NCI-H2081 (cell line): Measurements from ENCODE around the gene KRTAP10-12.

Experiments
- DNase-seq, 2 experiments: peaks; one replicate each; lab custom pipeline; 2025; lab: John Stamatoyannopoulos, UW

Gene KRTAP10-12

DNA sequence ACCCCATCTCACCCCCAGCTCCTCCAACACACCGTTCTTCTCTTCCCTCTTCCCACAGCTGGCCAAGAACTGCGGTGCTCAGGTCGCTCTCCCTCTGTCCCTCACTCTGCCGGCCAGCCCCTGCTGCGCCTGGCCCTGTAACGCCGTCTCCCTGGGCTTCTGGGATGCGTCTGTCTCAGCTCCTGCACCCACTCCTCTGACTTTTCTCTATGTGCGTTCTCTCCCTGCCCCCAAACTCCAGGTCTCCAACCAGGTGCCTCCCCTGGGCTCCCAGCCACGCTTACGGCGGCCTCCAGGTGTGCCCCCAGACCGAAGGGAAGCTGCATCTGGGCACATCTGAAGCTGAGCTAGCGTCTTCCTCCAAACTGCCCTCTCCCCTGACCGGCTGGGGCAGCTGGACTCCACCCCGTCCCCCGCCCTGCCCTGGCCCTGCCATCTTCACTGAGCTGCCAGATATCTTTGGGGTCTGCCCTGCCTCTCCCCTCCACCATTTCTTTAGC is 2.6 kb downstream of the KRTAP10-12 start:
- no peak for DNase-seq

DNA sequence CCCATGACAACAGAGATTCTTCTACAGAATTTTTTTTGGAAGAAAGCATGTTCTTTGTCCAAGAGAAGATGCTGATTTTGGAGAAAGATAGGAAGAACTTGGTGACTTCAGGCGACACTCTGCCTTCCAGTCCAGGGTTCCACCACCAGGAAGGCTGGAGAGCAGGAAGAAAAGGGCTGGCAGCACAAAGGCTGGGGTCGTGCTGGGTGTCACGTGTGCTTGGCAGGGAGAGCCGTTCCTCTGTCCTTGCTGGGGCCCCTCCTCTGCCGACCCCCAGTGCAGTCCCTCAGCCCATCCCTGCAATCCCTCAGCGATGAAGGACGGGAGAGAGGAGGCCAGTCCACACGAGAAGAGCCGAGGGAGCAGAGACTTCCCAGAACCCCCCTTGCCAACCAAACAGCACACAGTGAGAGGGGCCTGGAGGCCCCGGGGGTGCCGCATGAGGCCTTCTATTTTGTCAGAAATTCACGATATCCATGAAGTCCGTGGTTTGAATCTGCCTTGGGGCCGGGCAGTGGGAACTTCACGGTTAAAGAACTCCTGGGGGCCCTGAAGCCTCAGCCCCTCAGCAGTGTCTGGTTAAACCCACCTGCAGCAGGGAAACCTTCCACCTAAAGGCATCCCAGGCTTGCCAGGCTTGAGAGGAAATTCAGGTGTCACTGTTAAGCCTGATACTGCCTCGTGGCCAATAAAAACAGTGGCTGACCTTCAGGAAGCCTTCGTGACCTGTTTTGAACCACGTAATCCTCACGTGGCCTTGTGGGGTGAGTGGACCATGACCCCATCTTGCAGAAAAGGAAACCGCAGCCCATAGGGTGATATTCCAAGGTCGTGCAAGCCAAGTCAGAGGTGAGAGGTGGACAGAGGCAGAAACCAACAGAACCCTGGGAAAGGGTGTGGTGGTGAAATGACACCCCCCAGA is 3.4 kb downstream of the KRTAP10-12 start:
- no peak for DNase-seq

DNA sequence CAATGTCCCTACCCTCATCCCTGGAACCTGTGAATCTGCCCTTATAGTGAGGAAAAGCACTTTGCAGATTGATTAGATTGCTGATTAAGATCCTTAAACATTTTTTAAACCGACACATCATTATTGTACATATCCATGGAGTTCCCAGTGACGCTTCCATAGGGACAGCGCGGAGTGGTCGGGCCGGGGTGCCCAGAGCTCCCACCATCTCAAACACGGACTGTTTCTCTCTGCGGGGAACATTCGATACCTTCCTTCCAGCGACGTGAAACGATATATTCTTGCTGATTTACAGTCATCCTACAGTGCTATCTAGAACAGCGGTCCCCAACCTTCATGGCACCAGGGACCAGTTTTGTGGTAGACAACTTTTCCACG is 4.0 kb downstream of the KRTAP10-12 start:
- DNase-seq = no peak

DNA sequence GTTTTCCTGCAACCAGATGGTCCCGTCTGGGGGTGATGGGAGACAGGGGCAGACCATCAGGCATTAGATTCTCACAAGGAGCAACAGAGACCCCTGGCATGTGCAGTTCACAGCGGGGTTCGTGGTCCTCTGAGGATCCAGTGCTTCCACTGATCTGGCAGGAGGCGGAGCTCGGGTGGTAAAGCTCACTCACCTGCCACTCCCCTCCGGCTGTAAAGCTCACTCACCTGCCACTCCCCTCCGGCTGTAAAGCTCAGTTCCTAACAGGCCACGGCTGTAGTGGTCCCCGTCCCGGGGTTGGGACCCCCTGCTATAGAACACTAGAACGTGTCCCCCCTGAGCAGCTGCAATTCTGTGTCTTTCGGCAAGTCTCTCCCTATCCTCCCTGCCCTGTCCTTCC is 4.6 kb downstream of the KRTAP10-12 start:
- DNase-seq = no peak

DNA sequence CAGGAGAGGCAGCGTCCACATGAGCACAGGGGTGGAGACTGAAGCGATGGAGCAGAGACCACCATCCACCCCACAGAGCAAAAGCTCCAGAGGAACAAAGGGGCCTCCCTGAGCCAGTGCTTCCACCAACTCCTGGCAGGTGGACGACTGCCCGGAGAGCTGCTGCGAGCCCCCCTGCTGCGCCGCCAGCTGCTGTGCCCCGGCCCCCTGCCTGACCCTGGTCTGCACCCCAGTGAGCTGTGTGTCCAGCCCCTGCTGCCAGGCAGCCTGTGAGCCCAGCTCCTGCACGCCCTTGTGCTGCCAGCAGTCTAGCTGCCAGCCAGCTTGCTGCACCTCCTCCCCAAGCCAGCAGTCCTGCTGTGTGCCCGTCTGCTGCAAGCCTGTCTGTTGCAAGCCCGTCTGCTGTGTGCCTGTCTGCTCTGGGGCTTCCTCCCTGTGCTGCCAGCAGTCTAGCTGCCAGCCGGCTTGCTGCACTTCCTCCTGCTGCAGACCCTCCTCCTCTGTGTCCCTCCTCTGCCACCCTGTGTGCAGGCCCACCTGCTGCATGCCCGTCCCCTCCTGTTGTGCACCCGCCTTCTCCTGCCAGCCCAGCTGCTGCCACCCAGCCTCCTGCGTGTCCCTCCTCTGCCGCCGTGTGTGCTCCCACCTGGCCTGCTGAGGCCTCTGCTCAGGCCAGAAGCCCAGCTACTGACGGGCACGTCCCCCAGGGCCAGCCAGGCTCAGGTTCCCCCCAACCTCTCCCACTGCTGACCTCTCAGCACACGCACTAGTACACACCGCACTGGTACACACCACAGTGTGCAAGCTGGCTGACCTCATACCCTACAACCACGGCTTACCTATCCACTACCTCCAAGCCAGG is 5.4 kb downstream of the KRTAP10-12 start:
- DNase-seq = peak in 1 of 2 experiments; percentile 56

DNA sequence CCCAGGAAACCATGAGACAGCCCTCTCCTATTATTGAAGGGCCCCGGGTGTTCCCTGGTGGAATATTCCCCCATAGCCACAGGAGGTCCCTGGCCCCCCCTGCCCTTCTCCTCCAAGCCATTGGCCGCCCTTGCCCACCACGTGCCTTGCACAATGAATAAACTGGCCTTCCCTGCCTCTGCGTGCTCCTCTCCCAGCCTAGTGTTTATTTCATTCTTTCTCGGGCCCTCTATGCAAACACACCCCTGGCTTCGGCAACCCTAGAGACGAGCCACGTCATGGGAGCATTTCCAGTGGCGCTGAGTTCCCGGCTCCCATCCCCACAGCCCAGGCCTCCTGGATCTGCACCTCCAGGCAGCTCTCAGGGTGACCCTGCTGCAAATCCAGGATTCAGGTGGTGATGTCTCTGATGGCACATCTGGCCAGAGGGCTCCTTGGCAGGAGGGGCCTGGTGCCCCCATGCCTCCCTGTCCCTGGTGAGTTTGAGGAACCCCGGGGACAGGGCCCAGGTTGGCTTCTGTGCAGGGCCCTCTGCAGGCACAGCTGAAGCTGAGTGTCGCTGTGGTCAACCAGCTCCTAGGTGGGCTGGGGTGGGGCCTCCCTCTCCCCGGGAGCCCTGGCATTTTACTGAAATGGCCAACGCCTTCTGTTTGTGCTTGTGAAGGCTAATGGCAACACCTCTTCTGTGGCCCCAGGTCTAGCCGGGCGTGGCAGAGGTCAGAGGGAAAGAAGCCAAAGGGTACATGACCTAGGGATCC is 6.2 kb downstream of the KRTAP10-12 start:
- DNase-seq = peak; percentile 31 to 79

DNA sequence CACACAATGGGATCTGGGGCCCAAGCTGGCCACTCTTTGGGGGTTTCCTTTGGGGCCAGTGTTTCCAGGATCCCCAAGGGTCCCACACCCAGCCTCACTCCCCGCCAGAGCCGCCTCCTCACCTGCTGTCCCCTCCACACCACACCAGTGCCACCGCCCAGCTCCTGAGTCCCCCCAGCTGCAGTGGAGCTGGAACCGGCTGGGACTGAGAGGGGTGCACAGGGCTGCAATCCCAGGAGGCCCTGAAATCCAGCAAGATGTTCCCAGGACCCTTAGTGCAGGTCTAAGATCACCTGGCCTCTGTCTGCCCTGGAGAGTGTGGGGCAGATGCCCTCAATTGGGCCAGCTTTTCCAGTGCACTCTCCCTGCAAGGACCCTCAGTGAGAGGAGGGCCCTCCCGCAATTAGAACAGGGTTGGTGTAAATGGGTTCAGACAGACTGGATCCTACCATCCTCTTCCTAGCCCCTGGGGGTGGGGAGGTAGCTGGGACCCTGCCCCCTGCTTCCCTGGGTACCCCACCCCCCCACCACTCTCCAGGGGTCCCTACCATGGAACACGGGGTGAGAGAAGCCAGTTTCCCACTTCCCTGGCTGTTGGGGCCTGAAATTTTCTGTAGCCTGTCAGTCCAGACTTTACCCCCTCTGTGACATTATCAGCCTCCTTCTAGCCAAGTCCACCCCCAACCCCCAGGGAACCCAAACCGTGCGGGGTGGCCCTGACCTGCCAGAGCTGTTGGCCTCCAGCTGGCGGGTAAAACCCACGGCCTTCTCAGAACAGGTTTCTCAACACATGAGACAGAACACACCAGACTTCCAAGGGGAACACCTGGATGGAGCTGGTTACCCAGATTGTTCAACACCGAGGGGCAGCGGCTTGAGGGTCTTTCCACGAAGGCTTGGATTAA is 7.0 kb downstream of the KRTAP10-12 start:
- DNase-seq = no peak

DNA sequence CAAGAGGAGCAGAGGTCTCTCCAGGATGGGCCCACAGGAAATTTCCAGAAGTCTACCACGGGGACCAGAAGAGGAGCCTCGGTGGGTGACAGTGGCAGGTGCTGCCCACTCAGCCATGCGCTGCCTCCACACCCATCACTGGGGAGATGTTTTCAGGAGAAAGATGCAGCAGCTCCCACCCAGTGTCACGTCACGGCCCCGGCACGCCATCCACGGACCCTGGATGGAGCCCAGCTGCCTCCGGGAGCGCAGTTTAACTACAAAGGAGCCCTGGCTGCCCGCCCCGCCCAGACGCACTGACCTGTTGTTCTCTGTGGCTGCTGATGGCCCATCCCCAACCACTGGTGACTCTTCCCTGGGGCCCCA is 7.6 kb downstream of the KRTAP10-12 start:
- no peak for DNase-seq

DNA sequence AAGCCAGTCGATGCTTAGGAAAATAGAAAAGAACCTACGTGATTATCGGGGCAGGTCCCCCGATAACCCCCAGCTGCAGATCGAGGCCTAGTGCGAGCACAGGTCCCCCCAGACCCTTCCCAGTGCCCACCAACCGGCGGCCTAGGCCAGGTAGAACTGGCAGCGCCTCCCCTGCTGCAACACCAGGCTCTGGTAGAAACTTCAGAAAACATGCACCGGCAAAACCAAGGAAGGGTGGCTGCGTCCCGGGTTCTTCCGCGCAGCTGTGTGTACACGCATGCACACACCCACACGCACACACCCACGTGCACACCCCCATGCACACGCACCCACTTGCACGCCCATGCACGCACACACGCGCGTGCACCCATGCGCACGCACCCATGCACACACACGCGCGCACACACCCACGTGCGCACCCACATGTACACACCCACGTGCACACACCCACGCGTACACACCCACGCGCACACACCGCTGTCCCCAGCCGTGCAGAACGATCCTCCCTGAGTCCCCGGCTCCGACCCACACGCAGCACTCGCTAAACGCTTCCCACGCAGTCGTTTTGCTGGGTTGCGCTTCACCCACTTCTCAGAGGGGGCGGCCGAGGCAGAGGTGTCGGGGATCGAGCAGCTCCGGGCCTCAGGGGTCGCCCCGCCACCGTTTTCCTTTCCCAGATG is 9.2 kb downstream of the KRTAP10-12 start:
- no peak for DNase-seq

DNA sequence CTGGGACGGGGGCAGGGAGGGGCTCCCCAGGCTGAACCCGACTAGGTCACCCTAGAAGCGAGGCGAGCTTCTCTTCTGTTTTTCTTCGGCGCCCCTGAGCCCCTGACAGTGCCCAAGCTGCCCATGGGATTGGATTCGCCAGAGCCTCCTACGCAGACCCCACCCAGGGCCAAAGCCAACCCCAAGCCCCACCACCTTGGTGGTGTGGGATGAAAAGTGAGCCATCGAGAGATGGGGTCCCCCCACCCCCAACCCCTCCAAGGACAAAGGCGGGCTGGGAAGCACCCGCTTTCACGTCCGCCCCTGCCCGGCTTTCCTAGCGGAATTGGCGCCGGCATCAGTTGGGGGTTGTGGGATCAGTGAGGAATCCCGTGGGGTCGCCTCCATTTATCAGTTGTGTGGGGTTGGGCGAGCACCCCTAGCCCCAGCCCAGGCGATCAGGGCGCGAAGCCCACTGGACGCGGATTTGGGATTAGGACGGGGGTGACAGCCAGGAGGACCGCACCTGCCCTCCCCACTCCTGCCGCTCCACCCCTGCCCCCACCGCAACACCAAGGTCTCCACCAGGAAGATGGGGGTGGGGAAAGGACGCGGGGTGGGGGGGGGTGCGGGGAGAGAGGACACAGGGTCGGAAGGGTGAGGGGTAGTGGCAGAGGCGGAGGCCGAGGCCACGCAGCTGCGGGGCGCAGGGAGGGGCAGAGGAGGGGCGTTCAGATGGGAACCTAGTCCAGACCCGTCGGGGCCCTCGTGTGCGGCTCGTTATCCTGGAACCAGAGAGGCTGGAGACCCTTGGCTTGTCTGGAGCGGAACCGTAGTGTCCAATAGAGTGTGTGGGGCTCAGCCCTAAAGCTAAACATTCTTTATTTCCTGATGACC is 10.0 kb downstream of the KRTAP10-12 start:
- DNase-seq = no peak

DNA sequence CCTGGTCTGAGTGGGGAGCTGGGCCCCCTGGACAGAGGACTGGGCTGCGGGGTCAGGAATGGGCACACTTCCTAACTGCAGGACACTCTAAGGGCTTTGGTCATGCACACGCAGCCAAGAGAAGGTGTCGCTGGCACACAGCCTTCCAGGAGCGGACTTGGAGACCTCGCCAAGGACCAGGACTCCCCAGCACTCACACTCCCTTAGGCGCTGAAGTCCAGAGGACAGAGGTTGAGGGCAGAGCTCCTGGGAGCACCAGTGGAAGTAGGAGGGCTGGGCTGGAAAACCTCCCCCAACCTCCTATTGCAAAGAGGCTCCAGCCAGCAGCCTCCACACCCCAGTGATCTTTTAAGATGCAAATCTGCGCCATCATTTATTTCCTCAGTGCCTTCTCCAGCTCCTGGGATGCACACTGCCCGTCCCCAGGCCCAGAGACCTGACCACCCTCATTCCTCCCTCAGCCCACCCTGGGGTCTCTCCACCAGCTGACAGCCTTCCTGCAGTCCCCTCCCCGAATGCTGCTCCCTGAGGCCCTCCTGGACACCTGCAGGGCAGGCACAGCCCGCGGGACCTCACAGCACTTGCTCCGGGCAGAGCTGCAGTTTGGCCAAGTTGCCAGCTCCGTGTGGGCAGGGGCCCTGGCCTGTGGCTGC is 11.4 kb downstream of the KRTAP10-12 start:
- DNase-seq = no peak

DNA sequence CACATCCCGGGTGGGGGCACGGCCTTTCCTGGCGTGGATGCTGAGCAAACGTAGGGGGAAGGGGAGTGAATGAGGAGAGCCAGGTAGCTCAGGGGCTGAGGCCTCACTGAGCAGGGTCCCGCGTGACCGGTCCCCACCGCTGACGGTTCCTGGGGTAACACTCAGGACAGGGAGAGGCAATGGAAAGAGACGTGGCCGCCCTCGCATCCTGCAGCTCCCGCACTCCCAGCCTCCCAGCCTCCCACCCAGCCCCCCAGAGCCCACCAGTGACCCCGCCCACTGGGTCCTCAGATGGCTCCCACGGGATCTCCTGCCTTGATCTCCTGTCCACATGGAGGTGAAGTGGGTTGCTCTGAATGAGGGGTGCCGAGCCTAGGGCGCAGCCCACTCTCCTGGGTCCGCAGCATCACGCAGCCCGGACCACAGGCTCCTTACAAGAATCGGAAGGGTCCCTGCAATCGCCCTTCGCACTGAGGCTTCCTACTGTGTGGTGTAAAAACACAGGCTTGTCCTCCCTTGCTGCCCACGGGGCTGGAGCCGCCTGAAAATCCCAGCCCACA is 12.0 kb downstream of the KRTAP10-12 start:
- no peak for DNase-seq

DNA sequence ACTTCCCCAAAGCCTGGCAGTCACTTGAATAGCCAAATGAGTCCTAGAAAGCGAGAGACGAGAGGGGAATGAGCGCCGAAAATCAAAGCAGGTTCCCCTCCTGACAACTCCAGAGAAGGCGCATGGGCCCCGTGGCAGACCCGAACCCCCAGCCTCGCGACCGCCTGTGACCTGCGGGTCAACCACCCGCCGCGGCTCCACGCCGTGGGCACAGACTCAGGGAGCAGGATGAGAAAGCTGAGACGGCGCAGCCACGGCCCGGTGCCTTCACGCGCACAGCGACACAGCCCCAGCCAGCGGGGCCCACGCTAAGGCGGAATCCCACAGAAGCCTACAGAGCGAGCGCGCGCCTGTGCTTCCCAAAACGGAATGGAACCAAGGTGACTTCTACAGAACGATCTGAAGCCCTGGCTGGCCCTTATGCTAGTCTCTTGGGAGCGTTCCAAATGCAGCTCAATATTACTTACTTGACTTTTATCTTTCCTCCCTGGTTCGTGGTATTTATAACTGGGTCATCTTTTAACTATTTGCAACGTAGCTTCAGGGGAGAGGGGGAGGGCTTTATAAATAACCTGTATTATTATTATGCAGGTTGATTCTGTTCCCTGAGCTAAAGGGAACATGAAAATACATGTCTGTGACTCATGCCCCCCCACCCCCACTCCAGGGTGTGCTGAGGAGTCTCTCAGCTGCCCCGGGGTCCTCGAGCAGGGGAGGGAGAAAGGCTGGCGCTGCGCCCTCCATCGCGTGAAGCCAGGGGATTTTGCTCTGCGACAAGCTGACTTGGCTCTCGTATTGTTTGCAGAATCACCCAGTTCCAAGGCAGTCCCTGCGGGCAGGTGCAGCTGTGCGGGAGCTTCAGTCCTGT is 12.7 kb downstream of the KRTAP10-12 start:
- peak; percentile 64 to 86 for DNase-seq

DNA sequence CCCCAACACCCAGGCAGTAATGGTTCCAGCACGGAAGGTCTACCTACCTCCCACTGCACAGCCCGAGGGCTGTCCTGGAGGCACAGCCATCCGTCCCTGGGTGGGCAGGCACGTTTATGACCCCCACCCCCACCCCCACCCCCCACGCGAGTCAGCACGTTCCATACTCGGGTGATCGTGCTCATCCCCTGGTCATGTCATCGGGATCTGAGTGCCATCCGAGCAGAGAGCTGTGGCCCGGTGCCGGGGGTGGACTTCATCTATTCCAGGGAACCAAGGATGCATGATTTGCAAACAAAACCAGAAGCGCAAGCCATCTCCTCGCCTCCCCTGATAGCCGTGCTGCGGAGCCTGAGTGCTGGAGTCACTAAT is 13.3 kb downstream of the KRTAP10-12 start:
- DNase-seq = peak in 1 of 2 experiments; percentile 49

DNA sequence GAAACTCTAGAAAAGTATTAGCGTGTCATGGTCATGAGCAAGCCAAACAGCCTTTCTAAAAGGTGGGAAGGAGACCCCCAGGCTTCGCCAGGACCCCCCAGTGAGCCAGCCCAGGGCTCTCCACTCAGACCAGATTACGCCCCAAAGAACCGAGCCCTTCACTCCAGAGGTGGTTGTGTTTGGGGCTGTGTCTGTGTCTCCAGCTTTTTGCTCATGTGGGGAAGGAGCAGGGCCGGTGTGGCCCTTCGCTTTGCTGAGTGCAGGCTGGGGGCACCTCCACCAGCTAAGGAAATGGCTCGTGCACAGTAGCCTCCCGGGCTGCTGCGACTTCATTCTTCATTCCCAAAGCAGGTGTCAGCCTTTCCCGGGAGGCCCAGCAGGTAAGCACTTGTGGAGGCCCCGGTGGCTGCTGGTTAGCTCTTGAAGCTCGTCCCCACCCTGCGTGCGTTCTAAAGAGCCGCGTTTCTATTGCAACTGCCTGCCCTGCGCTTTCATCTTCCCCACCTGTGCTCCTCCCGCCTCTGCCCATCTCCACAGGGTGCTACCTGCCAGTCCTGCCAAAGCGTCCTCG is 13.9 kb downstream of the KRTAP10-12 start:
- DNase-seq = peak; percentile 80 to 90

DNA sequence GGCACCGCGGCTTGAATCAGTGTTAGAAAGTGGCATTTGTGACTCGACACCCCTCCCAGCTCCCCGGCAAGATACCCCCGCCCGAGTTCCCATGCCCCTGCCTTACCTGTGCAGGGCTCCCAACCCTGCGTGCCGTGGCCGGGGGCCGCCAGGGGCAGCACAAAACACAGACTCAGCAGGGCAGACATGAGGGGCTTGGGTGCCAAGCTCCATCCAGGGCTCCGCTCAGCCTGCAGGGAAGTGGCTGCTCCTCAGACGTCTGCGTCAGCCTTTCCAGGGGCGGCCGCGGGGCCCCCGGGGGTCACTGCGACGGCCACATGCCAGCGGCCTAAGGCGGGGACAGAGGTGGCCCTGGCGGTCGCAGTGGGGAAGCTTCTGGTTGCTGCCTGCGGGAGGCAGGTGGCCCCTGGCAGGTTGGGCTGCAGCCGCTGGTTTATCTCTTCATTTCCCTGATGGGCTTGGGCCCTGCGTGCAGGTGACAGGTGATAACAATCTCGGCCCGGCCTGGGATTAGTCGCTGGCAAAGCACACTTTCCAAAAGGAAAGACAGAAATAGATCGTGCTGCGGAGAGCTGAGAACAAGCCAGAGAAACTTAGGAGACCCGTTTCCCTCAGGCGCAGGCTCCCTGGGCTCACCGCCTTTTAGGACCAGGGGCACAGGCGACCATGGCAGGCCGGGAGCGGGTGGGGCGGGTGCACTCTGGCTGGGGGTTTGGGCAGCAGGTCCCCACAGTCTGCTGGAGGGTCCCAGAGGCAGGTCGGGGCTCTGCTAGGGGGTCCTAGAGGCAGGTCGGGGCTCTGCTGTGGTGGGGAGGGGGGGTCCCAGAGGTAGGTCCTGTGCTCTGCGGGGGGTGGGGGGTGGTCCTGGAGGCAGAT is 14.6 kb downstream of the KRTAP10-12 start, which contains the start of gene TSPEAR:
TSS of gene TSPEAR (minus strand) at position 246 of the 876 bp plus-strand sequence. CDS start at position 188, 58 bp downstream.
- peak; percentile 36 to 72 for DNase-seq
